ENCODE measurements around the gene ANXA10. TPM values are rescaled to one million over a fixed set of nuclear protein-coding genes. Genes with fewer than 3 reads are reported as not detected.

Gene ANXA10
- total RNA-seq, 2 donors from 2014 or later, result not detected

GRCh38 chr4:168119890-168120289, 27.6 kb downstream of the ANXA10 start:
- no peaks in the 10 kb centered on the region for H3K36me3 ChIP-seq
- H3K4me1 ChIP-seq, result no peaks in the 10 kb centered on the region
- DNase-seq (ENCODE audit: low spot score), result no peak
- no peak overlapping the region for H3K27ac ChIP-seq
- no peak overlapping the region for H3K4me3 ChIP-seq
- no peak for TF ChIP-seq CTCF (IDR thresholded peaks at IDR 0.05)
- H3K27me3 ChIP-seq, result no peaks in the 10 kb centered on the region
- no peaks in the 10 kb centered on the region for H3K9me3 ChIP-seq

- H3K27ac ChIP-seq, result no peak overlapping the region
- H3K36me3 ChIP-seq, result no peaks in the 10 kb centered on the region
- DNase-seq (ENCODE audit: low spot score), result no peak
- no peak overlapping the region for H3K4me3 ChIP-seq
- H3K27me3 ChIP-seq, result no peaks in the 10 kb centered on the region
- no peak for TF ChIP-seq CTCF (IDR thresholded peaks at IDR 0.05)
- H3K4me1 ChIP-seq, result no peaks in the 10 kb centered on the region
- no peaks in the 10 kb centered on the region for H3K9me3 ChIP-seq
Measured at GRCh38 chr4:168120811-168121210, 28.5 kb downstream of the ANXA10 start.

- no peak for TF ChIP-seq CTCF (IDR thresholded peaks at IDR 0.05)
- no peak overlapping the region for H3K27ac ChIP-seq
- H3K36me3 ChIP-seq, result no peaks in the 10 kb centered on the region
- H3K4me3 ChIP-seq, result no peak overlapping the region
- no peaks in the 10 kb centered on the region for H3K9me3 ChIP-seq
- no peaks in the 10 kb centered on the region for H3K4me1 ChIP-seq
- no peaks in the 10 kb centered on the region for H3K27me3 ChIP-seq
- DNase-seq (ENCODE audit: low spot score), result no peak
Measured at GRCh38 chr4:168124008-168124641, 31.8 kb downstream of the ANXA10 start.

GRCh38 chr4:168126952-168127351, 34.6 kb downstream of the ANXA10 start:
- no peak for DNase-seq (ENCODE audit: low spot score)
- H3K9me3 ChIP-seq, result no peaks in the 10 kb centered on the region
- no peaks in the 10 kb centered on the region for H3K4me1 ChIP-seq
- no peaks in the 10 kb centered on the region for H3K36me3 ChIP-seq
- TF ChIP-seq CTCF (IDR thresholded peaks at IDR 0.05), result no peak
- H3K27me3 ChIP-seq, result no peaks in the 10 kb centered on the region
- no peak overlapping the region for H3K4me3 ChIP-seq
- H3K27ac ChIP-seq, result no peak overlapping the region

GRCh38 chr4:168128601-168129000, 36.3 kb downstream of the ANXA10 start:
- Histone ChIP-seq H3K27ac (no peak overlapping the region), H3K4me1 (no peaks in the 10 kb centered on the region), H3K36me3 (no peaks in the 10 kb centered on the region), H3K27me3 (no peaks in the 10 kb centered on the region), H3K4me3 (no peak overlapping the region), H3K9me3 (no peaks in the 10 kb centered on the region)
- no peak for TF ChIP-seq CTCF (IDR thresholded peaks at IDR 0.05)
- no peak for DNase-seq (ENCODE audit: low spot score)
